ENCODE results near the gene SCGN. TPM values are rescaled to one million over a fixed set of nuclear protein-coding genes. Genes with fewer than 3 reads are reported as not detected.

SCGN gene
- total RNA-seq, 1 experiment from 2014 or later, result not detected

GRCh38 chr6:25623065-25623464 lies 28.9 kb upstream of the SCGN start:
- peaks cover 10% of the 10 kb centered on the region for H3K36me3 Mint-ChIP-seq (ENCODE audit: insufficient read depth, unreplicated experiment)
- no TSS peak for BruUV-seq (replicated peaks)
- H3K27me3 Mint-ChIP-seq (ENCODE audit: insufficient read depth, unreplicated experiment), result no peaks in the 10 kb centered on the region
- H3K4me1 Mint-ChIP-seq (ENCODE audit: insufficient read depth, unreplicated experiment), result no peaks in the 10 kb centered on the region
- no peak overlapping the region for H3K27ac Mint-ChIP-seq (ENCODE audit: low read depth, unreplicated experiment)
- no peak for TF ChIP-seq CTCF (IDR thresholded peaks at IDR 0.05; ENCODE audit: unreplicated experiment)
- ChIA-PET CTCF (no interaction called here), POLR2A (no interaction called here)
- no peaks in the 10 kb centered on the region for H3K9me3 Mint-ChIP-seq (ENCODE audit: unreplicated experiment)
- DNase-seq (ENCODE audit: unreplicated experiment), result no peak
- intact Hi-C loops (cut with micrococcal nuclease), result no loop called here
- H3K4me3 Mint-ChIP-seq (ENCODE audit: unreplicated experiment), result no peak overlapping the region

GRCh38 chr6:25623879-25624278 lies 28.1 kb upstream of the SCGN start:
- BruUV-seq (replicated peaks), result no TSS peak
- Mint-ChIP-seq H3K4me1 (ENCODE audit: insufficient read depth, unreplicated experiment) (no peaks in the 10 kb centered on the region), H3K4me3 (ENCODE audit: unreplicated experiment) (no peak overlapping the region), H3K36me3 (ENCODE audit: insufficient read depth, unreplicated experiment) (peaks cover 10% of the 10 kb centered on the region), H3K27me3 (ENCODE audit: insufficient read depth, unreplicated experiment) (no peaks in the 10 kb centered on the region), H3K9me3 (ENCODE audit: unreplicated experiment) (no peaks in the 10 kb centered on the region), H3K27ac (ENCODE audit: low read depth, unreplicated experiment) (no peak overlapping the region)
- no peak for DNase-seq (ENCODE audit: unreplicated experiment)
- ChIA-PET POLR2A (interaction anchor here (0.9 to 1.1 kb wide), 2 partner anchors 133 to 191 kb away, joined by 3 to 5 read pairs; no protein-coding TSS in a partner anchor), CTCF (no interaction called here)
- TF ChIP-seq CTCF (IDR thresholded peaks at IDR 0.05; ENCODE audit: unreplicated experiment), result no peak
- intact Hi-C loops (cut with micrococcal nuclease), result no loop called here

- intact Hi-C loops (cut with micrococcal nuclease), result no loop called here
- Mint-ChIP-seq H3K9me3 (ENCODE audit: unreplicated experiment) (no peaks in the 10 kb centered on the region), H3K4me1 (ENCODE audit: insufficient read depth, unreplicated experiment) (no peaks in the 10 kb centered on the region), H3K27me3 (ENCODE audit: insufficient read depth, unreplicated experiment) (peaks cover 13% of the 10 kb centered on the region), H3K36me3 (ENCODE audit: insufficient read depth, unreplicated experiment) (peaks cover 6% of the 10 kb centered on the region), H3K4me3 (ENCODE audit: unreplicated experiment) (no peak overlapping the region), H3K27ac (ENCODE audit: low read depth, unreplicated experiment) (no peak overlapping the region)
- BruUV-seq (replicated peaks), result no TSS peak
- ChIA-PET POLR2A (no interaction called here), CTCF (interaction anchor here (0.8 kb wide), 1 partner anchor 92 kb away, joined by 4 read pairs; no protein-coding TSS in a partner anchor)
- no peak for TF ChIP-seq CTCF (IDR thresholded peaks at IDR 0.05; ENCODE audit: unreplicated experiment)
- DNase-seq (ENCODE audit: unreplicated experiment), result no peak
Measured at GRCh38 chr6:25627001-25627400, 25.0 kb upstream of the SCGN start.

GRCh38 chr6:25628471-25629197 lies 23.4 kb upstream of the SCGN start:
- Mint-ChIP-seq H3K27me3 (ENCODE audit: insufficient read depth, unreplicated experiment) (peaks cover 15% of the 10 kb centered on the region), H3K9me3 (ENCODE audit: unreplicated experiment) (no peaks in the 10 kb centered on the region), H3K4me1 (ENCODE audit: insufficient read depth, unreplicated experiment) (no peaks in the 10 kb centered on the region), H3K27ac (ENCODE audit: low read depth, unreplicated experiment) (no peak overlapping the region), H3K4me3 (ENCODE audit: unreplicated experiment) (no peak overlapping the region), H3K36me3 (ENCODE audit: insufficient read depth, unreplicated experiment) (peaks cover 6% of the 10 kb centered on the region)
- DNase-seq (ENCODE audit: unreplicated experiment), result no peak
- BruUV-seq (replicated peaks), result no TSS peak
- ChIA-PET CTCF (interaction anchor here (0.6 kb wide), 2 partner anchors 131 to 162 kb away, joined by 3 read pairs; no protein-coding TSS in a partner anchor), POLR2A (no interaction called here)
- intact Hi-C loops (cut with micrococcal nuclease), result no loop called here
- TF ChIP-seq CTCF (IDR thresholded peaks at IDR 0.05; ENCODE audit: unreplicated experiment), result no peak

All from MCF 10A (cell line).